Peyer's patch (tissue), 4 donors: ENCODE measurements around the gene UNC5B.

Source experiments
- CTCF ChIP-seq, 6 experiments: fragments of 450-650 bp in 4 of 6; fragments of 200-600 bp in 2 of 6; sonication (generic) in 1 of 6; IDR thresholded peaks; one replicate each; pipeline ENCODE4 v1.5.1; 2017 to 2019; ENCODE audit warnings: antibody characterized with exemption in 6 of 6, mild to moderate bottlenecking in 3 of 6, moderate library complexity in 1 of 6
- POLR2A ChIP-seq, 2 donors: fragments of 450-650 bp; IDR thresholded peaks; one replicate each; pipeline ENCODE4 v1.5.1; 2017; ENCODE audit warnings: antibody characterized with exemption in 2 of 2, mild to moderate bottlenecking in 2 of 2, moderate library complexity in 2 of 2

- TF ChIP-seq CTCF (IDR thresholded peaks at IDR 0.05) = peak in 1 of 6 experiments; percentile 2
- TF ChIP-seq POLR2A (IDR thresholded peaks at IDR 0.05) = no peak
Measured at GRCh38 chr10:71259815-71260501, 47.6 kb downstream of the UNC5B start.
